Esophagus muscularis mucosa (tissue), 4 donors: ENCODE results near the gene HLCS.

Experiments
- EP300 ChIP-seq: sonication (generic); formaldehyde crosslinking; IDR thresholded peaks from one replicate; pipeline ENCODE4 v1.6.1; 2017; ENCODE audit warnings: antibody characterized with exemption
- POLR2A ChIP-seq: fragments of 450-650 bp; IDR thresholded peaks from one replicate; pipeline ENCODE4 v1.6.1; 2017; ENCODE audit warnings: antibody characterized with exemption, moderate library complexity, mild to moderate bottlenecking, low read depth
- POLR2AphosphoS5 ChIP-seq, 2 donors: sonication (generic); formaldehyde crosslinking; IDR thresholded peaks; one replicate each; pipeline ENCODE4 v1.6.1; 2017; ENCODE audit warnings: antibody characterized with exemption in 2 of 2
- TF ChIP-seq, protein P1 (sequence below), 3 experiments: fragments of 200-600 bp in 2 of 3; fragments of 450-650 bp in 1 of 3; sonication (generic) in 2 of 3; IDR thresholded peaks; one replicate each; pipeline ENCODE4 v1.5.1; 2017 to 2019; ENCODE audit warnings: antibody characterized with exemption in 3 of 3, mild to moderate bottlenecking in 2 of 3, moderate library complexity in 1 of 3

DNA sequence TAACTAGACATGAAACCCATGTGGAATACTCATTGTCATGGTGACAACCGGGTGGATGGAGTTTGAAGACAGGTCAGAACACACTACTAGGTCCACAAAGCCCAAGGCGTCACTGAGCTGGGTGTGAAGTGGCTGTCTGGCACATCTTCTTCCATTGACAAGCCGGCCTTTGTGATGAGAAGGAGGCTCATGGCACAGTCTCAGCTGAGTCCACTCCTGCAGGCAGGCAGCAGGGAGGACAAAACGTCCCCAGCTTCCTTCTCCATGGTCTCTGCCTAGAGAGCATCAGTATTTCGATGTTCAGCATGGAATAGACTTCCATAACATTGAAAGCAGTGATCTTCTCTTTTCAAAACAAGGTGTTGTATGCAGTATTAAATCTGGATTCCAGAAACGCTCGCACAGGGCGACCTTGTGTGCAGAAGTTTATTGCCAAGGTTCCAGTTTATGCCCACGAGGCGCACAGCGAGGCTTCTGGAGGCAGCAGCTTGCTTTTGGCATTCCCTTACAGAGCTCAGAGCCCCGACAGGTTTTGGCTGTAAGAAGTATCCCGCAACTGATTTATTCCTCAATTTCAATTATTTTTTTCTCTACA, 163.3 kb downstream of the HLCS start:
- TF ChIP-seq POLR2A (no peak), POLR2AphosphoS5 (IDR thresholded peaks at IDR 0.05) (no peak), EP300 (no peak)
- TF ChIP-seq, protein P1, sequence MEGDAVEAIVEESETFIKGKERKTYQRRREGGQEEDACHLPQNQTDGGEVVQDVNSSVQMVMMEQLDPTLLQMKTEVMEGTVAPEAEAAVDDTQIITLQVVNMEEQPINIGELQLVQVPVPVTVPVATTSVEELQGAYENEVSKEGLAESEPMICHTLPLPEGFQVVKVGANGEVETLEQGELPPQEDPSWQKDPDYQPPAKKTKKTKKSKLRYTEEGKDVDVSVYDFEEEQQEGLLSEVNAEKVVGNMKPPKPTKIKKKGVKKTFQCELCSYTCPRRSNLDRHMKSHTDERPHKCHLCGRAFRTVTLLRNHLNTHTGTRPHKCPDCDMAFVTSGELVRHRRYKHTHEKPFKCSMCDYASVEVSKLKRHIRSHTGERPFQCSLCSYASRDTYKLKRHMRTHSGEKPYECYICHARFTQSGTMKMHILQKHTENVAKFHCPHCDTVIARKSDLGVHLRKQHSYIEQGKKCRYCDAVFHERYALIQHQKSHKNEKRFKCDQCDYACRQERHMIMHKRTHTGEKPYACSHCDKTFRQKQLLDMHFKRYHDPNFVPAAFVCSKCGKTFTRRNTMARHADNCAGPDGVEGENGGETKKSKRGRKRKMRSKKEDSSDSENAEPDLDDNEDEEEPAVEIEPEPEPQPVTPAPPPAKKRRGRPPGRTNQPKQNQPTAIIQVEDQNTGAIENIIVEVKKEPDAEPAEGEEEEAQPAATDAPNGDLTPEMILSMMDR (IDR thresholded peaks at IDR 0.05), result no peak
